Astrocyte (in vitro differentiated cells and primary cell): ENCODE measurements around the gene ANKRD28. TPM values are rescaled to one million over a fixed set of nuclear protein-coding genes. Genes with fewer than 3 reads are reported as not detected.

Source experiments
- DNase-seq: peaks from one replicate; pipeline ENCODE4 v3.0.0-alpha.2; 2010; ENCODE audit warnings: low read depth
- FAIRE-seq: peaks from 2 replicates; lab custom pipeline; 2011; peaks lifted over from hg19 to GRCh38; lab: Jason Lieb, UNC
- H2AFZ ChIP-seq: 2 replicates; pipeline ENCODE4 v1.6.0; 2012; ENCODE audit warnings: low read depth, low read length, inconsistent platforms
- H3K27ac ChIP-seq: 2 replicates; pipeline ENCODE4 v1.5.1; 2011; ENCODE audit warnings: low read depth, low read length, inconsistent platforms
- H3K27me3 ChIP-seq: 2 replicates; pipeline ENCODE4 v1.6.0; 2011; ENCODE audit warnings: low read length, inconsistent platforms; ENCODE audit not compliant: insufficient read depth
- H3K36me3 ChIP-seq: 2 replicates; pipeline ENCODE4 v1.5.1; 2011; ENCODE audit warnings: low read length, inconsistent platforms; ENCODE audit not compliant: insufficient read depth
- H3K4me1 ChIP-seq: 2 replicates; pipeline ENCODE4 v1.5.1; 2011; ENCODE audit warnings: low read length, inconsistent platforms; ENCODE audit not compliant: insufficient read depth
- H3K4me2 ChIP-seq: 2 replicates; pipeline ENCODE4 v1.6.0; 2012; ENCODE audit warnings: low read length, inconsistent platforms
- H3K4me3 ChIP-seq: 2 replicates; pipeline ENCODE4 v1.5.1; 2011; ENCODE audit warnings: low read depth, mild to moderate bottlenecking, low read length, inconsistent platforms; ENCODE audit not compliant: insufficient read depth
- H3K79me2 ChIP-seq: 2 replicates; pipeline ENCODE4 v1.6.0; 2012; ENCODE audit warnings: mild to moderate bottlenecking, low read length, inconsistent platforms; ENCODE audit not compliant: insufficient read depth
- H3K9ac ChIP-seq: 2 replicates; pipeline ENCODE4 v1.6.0; 2012; ENCODE audit warnings: mild to moderate bottlenecking, low read length, inconsistent platforms
- H3K9me3 ChIP-seq: 2 replicates; pipeline ENCODE4 v1.5.1; 2012; ENCODE audit warnings: low read depth, mild to moderate bottlenecking, low read length, inconsistent platforms; ENCODE audit not compliant: insufficient read depth
- H4K20me1 ChIP-seq: 2 replicates; pipeline ENCODE4 v1.6.0; 2012; ENCODE audit warnings: low read length, inconsistent platforms; ENCODE audit not compliant: insufficient read depth
- H3K27ac Mint-ChIP-seq: one replicate; pipeline ENCODE4 v1.8.0; 2021; ENCODE audit warnings: mild to moderate bottlenecking, mixed read lengths; ENCODE audit not compliant: unreplicated experiment
- H3K27me3 Mint-ChIP-seq: one replicate; pipeline ENCODE4 v1.8.0; 2021; ENCODE audit warnings: low read depth, mixed read lengths; ENCODE audit not compliant: unreplicated experiment
- H3K36me3 Mint-ChIP-seq: one replicate; pipeline ENCODE4 v1.8.0; 2021; ENCODE audit warnings: low read depth, mixed read lengths; ENCODE audit not compliant: unreplicated experiment
- H3K4me1 Mint-ChIP-seq: one replicate; pipeline ENCODE4 v1.8.0; 2021; ENCODE audit warnings: low read depth, mixed read lengths; ENCODE audit not compliant: unreplicated experiment
- H3K4me3 Mint-ChIP-seq: one replicate; pipeline ENCODE4 v1.8.0; 2021; ENCODE audit warnings: mild to moderate bottlenecking, moderate library complexity, mixed read lengths; ENCODE audit not compliant: unreplicated experiment
- H3K9me3 Mint-ChIP-seq: one replicate; pipeline ENCODE4 v1.8.0; 2021; ENCODE audit warnings: mild to moderate bottlenecking, mixed read lengths; ENCODE audit not compliant: unreplicated experiment
- EZH2 ChIP-seq: IDR thresholded peaks from 2 replicates; pipeline ENCODE4 v1.6.1; 2012; ENCODE audit warnings: mild to moderate bottlenecking, low read length, inconsistent platforms; ENCODE audit not compliant: insufficient read depth
- total RNA-seq: library from RNA; stranded (reverse); gene quantifications from 2 replicates; pipeline ENCODE4 v1.2.1, GENCODE V29; 2021
- TF ChIP-seq, protein P1 (sequence below): IDR thresholded peaks from 2 replicates; pipeline ENCODE4 v1.5.1; 2011; ENCODE audit warnings: low read depth, mild to moderate bottlenecking, inconsistent platforms, low read length, moderate library complexity; ENCODE audit not compliant: insufficient read depth

The ANKRD28 gene
- total RNA-seq, 1 donor from 2014 or later, result 61.3 TPM

DNA sequence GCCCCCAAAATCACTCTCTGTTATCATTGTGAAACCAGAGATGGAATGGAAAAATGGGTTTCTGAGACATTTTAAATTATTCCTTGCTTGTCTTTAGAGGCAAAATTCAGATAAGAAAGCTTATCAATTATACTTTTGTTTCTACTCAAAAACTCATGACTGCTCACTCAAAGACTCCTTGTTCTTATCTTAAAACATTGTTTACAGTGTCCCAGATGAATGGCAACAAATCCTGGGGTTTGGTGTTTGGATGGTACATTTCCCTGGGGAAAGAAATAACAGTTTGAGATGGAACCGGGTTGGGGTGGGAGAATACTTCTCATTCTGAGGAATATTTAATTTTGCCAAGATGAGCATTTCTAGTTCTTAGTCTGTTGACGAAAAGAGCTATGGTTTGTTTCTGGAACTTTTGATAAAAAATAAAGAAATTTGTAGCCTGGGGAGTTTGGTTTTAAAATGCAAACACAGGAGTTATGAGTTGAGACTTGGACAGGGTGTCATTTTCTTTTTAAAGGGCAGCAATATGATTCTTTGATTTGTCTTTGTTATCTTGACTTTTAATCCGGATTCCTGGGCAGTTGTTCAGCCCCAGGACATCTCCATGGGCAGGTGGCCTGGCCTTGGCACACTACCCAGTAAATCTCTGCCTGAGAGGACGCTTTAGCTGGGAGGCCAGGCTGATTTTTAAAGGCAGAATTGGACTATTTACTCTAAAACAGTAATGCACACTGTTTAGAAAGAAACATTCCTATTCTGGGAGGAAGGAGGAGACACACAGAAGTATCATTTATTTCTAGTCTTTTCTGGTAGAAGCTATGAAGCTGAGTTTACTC lies 163.8 kb downstream of the ANKRD28 start:
- no peaks in the 10 kb centered on the region for H3K79me2 ChIP-seq
- FAIRE-seq (no peak), DNase-seq (peak; percentile 41)
- no peak overlapping the region for H2AFZ ChIP-seq
- no peaks in the 10 kb centered on the region for H4K20me1 ChIP-seq
- H3K4me1 ChIP-seq, result peaks cover 85% of the 10 kb centered on the region
- no peak overlapping the region for H3K4me3 ChIP-seq
- no peaks in the 10 kb centered on the region for H3K27me3 ChIP-seq
- Mint-ChIP-seq H3K27ac (no peak overlapping the region), H3K4me3 (peak overlapping the region; percentile 23), H3K36me3 (peaks cover 5% of the 10 kb centered on the region), H3K27me3 (no peaks in the 10 kb centered on the region), H3K4me1 (peaks cover 60% of the 10 kb centered on the region), H3K9me3 (peaks cover 2% of the 10 kb centered on the region)
- peak overlapping the region; percentile 83 for H3K9ac ChIP-seq
- H3K27ac ChIP-seq, result peak overlapping the region; percentile 98
- peak overlapping the region; percentile 5 for H3K4me2 ChIP-seq
- no peaks in the 10 kb centered on the region for H3K36me3 ChIP-seq
- no peak for TF ChIP-seq EZH2
- TF ChIP-seq, protein P1, sequence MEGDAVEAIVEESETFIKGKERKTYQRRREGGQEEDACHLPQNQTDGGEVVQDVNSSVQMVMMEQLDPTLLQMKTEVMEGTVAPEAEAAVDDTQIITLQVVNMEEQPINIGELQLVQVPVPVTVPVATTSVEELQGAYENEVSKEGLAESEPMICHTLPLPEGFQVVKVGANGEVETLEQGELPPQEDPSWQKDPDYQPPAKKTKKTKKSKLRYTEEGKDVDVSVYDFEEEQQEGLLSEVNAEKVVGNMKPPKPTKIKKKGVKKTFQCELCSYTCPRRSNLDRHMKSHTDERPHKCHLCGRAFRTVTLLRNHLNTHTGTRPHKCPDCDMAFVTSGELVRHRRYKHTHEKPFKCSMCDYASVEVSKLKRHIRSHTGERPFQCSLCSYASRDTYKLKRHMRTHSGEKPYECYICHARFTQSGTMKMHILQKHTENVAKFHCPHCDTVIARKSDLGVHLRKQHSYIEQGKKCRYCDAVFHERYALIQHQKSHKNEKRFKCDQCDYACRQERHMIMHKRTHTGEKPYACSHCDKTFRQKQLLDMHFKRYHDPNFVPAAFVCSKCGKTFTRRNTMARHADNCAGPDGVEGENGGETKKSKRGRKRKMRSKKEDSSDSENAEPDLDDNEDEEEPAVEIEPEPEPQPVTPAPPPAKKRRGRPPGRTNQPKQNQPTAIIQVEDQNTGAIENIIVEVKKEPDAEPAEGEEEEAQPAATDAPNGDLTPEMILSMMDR, result no peak
- H3K9me3 ChIP-seq, result no peaks in the 10 kb centered on the region

GRCh38 chr3:15633159-15633558 lies 164.6 kb downstream of the ANKRD28 start:
- no peak overlapping the region for H2AFZ ChIP-seq
- peaks cover 78% of the 10 kb centered on the region for H3K4me1 ChIP-seq
- DNase-seq (no peak), FAIRE-seq (no peak)
- peaks cover 54% of the 10 kb centered on the region for H3K4me1 Mint-ChIP-seq
- H3K27me3 ChIP-seq, result no peaks in the 10 kb centered on the region
- no peaks in the 10 kb centered on the region for H3K9me3 ChIP-seq
- H3K4me3 Mint-ChIP-seq, result no peak overlapping the region
- peaks cover 5% of the 10 kb centered on the region for H3K36me3 Mint-ChIP-seq
- TF ChIP-seq EZH2, result no peak
- TF ChIP-seq, protein P1, result no peak
- H3K36me3 ChIP-seq, result no peaks in the 10 kb centered on the region
- no peak overlapping the region for H3K4me2 ChIP-seq
- no peak overlapping the region for H3K27ac Mint-ChIP-seq
- H3K79me2 ChIP-seq, result no peaks in the 10 kb centered on the region
- no peak overlapping the region for H3K9ac ChIP-seq
- no peaks in the 10 kb centered on the region for H4K20me1 ChIP-seq
- H3K9me3 Mint-ChIP-seq, result peaks cover 2% of the 10 kb centered on the region
- H3K27ac ChIP-seq, result no peak overlapping the region
- H3K27me3 Mint-ChIP-seq, result no peaks in the 10 kb centered on the region
- no peak overlapping the region for H3K4me3 ChIP-seq

DNA sequence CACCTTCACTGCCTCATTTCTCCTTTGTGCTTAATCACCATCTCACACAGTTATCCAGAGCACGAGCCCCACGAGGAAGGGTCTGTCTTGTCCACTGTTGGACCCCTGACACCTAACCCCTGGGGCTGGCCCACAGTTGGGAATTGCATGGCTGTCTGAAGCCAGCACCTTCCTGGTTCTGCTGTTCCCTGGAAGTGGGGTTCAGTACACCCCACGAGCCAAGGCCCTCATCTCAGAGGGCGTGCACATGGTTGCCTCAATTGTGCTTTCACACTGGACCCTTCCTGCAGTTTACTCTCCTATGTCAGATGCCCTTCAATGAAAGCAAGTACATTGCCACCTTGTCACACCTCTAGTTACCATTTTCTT lies 165.6 kb downstream of the ANKRD28 start:
- Mint-ChIP-seq H3K27ac (peak overlapping the region; percentile 23), H3K36me3 (peaks cover 5% of the 10 kb centered on the region), H3K27me3 (no peaks in the 10 kb centered on the region), H3K4me3 (no peak overlapping the region), H3K4me1 (peaks cover 45% of the 10 kb centered on the region), H3K9me3 (peaks cover 2% of the 10 kb centered on the region)
- Histone ChIP-seq H4K20me1 (no peaks in the 10 kb centered on the region), H3K27ac (peak overlapping the region; percentile 91), H3K4me2 (no peak overlapping the region), H3K4me3 (no peak overlapping the region), H3K79me2 (no peaks in the 10 kb centered on the region), H3K36me3 (no peaks in the 10 kb centered on the region), H2AFZ (no peak overlapping the region), H3K27me3 (no peaks in the 10 kb centered on the region), H3K9me3 (no peaks in the 10 kb centered on the region), H3K4me1 (peaks cover 69% of the 10 kb centered on the region), H3K9ac (peak overlapping the region; percentile 50)
- DNase-seq (no peak), FAIRE-seq (no peak)
- TF ChIP-seq EZH2, result no peak
- TF ChIP-seq, protein P1, result no peak
